GM12892 (cell line): ENCODE data around the gene ZGPAT.

Experiments used
- POLR2A ChIP-seq: IDR thresholded peaks from 2 replicates; pipeline ENCODE4 v1.6.1; 2011; ENCODE audit warnings: low read depth, low read length, control low read depth
- TAF1 ChIP-seq: IDR thresholded peaks from 2 replicates; pipeline ENCODE4 v1.6.1; 2011; ENCODE audit warnings: low read depth, mild to moderate bottlenecking, control low read depth, low read length, borderline replicate concordance

DNA sequence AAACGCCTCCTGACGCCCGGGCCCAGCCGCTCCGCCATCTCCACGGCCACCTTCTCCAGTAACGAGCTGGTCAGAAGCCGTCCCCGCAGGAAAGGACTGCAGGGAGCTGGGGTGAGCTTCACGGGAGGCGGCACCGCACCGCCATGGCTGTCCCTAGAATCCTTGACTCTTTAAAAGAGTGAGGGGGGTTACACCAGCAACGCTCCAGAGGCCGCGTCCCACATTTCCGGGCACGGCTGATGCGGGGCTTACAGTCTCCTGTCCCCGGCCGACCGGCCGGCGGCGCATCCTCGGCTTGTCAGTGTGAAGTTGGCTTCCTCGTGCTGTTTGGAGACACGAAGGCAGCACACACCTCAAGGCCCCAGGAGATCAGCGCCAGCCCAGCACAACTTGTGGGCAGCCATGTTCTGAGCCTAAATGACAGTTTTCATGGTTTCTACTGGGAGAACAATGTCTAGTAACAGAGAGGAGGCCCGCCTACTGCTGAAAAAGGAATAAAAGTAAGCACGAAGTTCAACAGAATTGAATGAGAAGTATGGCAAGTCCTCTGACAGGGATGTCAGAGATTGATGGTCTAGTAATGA lies 62.1 kb downstream of the ZGPAT start:
- no peak for TF ChIP-seq TAF1
- no peak for TF ChIP-seq POLR2A
